Stimulated activated naive CD8-positive, alpha-beta T cell treated with anti-CD3 and anti-CD28 coated beads, Interleukin-15, amount 100 ng/mL, for 72 hours (primary cell): ENCODE data around the gene INAFM2.

Source experiments
- ATAC-seq: fragments of 150-1000 bp; cut with Tn5 transposase; 2 replicates; pipeline ENCODE4 v1.10.0; 2021; ENCODE audit warnings: mild to moderate bottlenecking, moderate library complexity
- DNase-seq, 2 donors: peaks; one replicate each; pipeline ENCODE4 v3.0.0; 2021 to 2022
- H3K27ac Mint-ChIP-seq, 2 donors: one replicate each; pipeline ENCODE4 v1.8.0; 2022; ENCODE audit warnings: mild to moderate bottlenecking in 2 of 2, mixed read lengths in 2 of 2, moderate library complexity in 2 of 2
- H3K27me3 Mint-ChIP-seq: one replicate; pipeline ENCODE4 v1.8.0; 2022; ENCODE audit warnings: mixed read lengths
- H3K4me1 Mint-ChIP-seq: one replicate; pipeline ENCODE4 v1.8.0; 2022; ENCODE audit warnings: mild to moderate bottlenecking, mixed read lengths
- H3K4me3 Mint-ChIP-seq, 2 donors: one replicate each; pipeline ENCODE4 v1.8.0; 2022; ENCODE audit warnings: mild to moderate bottlenecking in 2 of 2, mixed read lengths in 2 of 2, moderate library complexity in 1 of 2
- H3K9me3 Mint-ChIP-seq, 2 donors: one replicate each; pipeline ENCODE4 v1.8.0; 2022; ENCODE audit warnings: mixed read lengths in 2 of 2

The INAFM2 gene

DNA sequence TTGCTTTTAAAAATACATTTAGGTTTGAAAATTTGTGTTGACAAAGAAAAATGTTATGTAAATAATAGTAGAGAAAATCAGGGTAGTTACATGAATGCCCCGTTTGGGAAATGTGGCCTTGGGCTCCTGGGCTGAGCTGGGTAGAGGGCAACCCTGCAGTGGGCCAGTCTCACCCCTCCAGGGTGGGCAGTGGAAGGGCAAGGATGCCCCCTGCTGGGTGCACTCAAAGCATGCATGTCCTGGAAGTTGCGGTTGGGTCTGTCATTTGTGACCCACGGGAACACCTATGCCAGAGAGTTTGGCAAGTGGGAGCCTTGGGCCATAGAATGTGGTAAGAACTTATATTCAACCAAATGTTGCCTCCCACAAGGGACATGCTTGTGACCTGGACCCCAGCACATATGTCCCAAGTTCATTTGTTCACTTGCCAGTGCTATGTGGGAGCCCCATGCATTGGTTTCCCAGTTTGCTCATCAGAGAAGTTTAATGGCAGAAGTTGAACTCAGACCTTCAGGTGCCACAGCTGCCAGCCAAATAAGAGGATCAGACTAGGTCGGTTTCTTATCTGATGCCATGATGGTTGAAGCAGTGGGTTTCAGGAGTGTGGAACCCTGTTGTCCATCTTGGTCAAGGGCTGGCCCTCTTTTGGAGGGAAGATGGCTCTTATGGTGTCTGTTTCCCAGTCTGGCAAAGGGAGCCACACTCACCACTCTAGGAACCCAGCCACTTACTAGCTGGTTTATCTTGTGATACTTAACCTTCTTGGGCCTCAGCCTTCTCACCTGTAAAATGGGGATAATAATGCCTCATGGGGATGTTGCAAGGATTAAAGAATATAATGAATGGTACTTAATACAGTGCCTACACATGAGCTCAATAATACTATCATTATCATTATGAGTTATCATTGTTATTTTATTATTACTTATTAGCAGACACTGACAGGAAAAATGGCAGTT, 13.2 kb upstream of the INAFM2 start:
- H3K27ac Mint-ChIP-seq, result peak overlapping the region in 1 of 2 donors; percentile 27
- ATAC-seq (peak; percentile 41), DNase-seq (peak; percentile 64 to 77)
- H3K9me3 Mint-ChIP-seq, result no peaks in the 10 kb centered on the region
- H3K4me1 Mint-ChIP-seq, result peaks cover 49% of the 10 kb centered on the region
- no peaks in the 10 kb centered on the region for H3K27me3 Mint-ChIP-seq
- H3K4me3 Mint-ChIP-seq, result peak overlapping the region; percentile 92 to 99

DNA sequence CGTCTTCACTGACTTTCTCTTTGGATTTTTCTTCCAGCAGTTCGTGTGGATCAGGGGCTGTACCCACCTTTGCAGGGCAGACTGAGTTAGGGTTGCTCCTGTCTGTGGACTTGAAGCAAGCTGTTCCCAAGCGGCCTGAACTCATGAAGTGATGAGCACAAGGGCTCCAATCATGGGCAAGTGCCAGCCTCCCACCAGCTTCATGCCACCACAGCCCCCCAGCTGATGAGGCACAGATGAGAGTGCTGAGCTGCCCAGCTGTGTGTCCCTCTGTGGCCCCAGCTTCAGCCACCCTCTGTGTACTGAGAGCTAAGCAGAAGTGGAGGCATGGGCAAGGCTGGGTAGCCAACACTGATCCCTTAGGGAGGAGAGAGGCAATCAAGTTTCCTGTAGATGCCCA, 12.5 kb upstream of the INAFM2 start:
- Mint-ChIP-seq H3K4me3 (no peak overlapping the region), H3K27me3 (no peaks in the 10 kb centered on the region), H3K4me1 (peaks cover 43% of the 10 kb centered on the region), H3K9me3 (no peaks in the 10 kb centered on the region), H3K27ac (no peak overlapping the region)
- DNase-seq (no peak), ATAC-seq (no peak)

DNA sequence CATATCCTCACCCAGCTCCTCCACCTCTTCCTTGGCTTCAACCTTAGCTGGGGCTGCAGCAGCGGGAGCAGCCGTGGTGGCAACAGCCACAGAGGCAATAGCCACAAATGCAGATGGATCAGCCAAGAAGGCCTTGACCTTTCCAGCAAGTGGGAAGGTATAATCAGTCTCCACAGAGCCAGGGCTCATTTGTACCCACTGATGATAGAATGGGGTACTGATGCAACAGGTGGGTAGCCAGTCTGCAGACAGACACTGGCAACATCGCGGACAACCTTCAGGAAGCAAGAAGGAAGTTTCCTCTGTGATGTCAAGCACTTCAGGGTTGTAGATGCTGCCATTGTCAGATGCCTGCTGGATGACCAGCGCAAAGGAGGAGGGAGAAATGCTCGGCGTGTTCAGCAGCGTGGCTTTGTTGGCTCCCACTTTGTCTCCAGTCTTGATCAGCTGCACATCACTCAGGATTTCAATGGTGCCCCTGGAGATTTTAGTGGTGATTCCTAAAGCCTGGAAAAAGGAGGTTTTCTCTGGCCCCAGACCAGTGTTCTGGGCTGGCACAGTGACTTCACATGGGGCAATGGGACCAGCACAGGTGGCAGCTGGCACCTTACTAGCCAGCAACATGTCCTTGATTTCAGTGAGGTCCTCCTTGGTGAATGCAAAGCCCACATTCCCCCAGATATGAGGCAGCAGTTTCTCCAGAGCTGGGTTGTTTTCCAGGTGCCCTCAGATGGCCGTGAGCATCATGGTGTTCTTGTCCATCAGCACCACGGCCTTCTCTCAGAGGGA, 10.9 kb upstream of the INAFM2 start:
- no peaks in the 10 kb centered on the region for H3K27me3 Mint-ChIP-seq
- no peak overlapping the region for H3K4me3 Mint-ChIP-seq
- no peaks in the 10 kb centered on the region for H3K9me3 Mint-ChIP-seq
- no peak overlapping the region for H3K27ac Mint-ChIP-seq
- DNase-seq (no peak), ATAC-seq (no peak)
- H3K4me1 Mint-ChIP-seq, result peaks cover 32% of the 10 kb centered on the region

DNA sequence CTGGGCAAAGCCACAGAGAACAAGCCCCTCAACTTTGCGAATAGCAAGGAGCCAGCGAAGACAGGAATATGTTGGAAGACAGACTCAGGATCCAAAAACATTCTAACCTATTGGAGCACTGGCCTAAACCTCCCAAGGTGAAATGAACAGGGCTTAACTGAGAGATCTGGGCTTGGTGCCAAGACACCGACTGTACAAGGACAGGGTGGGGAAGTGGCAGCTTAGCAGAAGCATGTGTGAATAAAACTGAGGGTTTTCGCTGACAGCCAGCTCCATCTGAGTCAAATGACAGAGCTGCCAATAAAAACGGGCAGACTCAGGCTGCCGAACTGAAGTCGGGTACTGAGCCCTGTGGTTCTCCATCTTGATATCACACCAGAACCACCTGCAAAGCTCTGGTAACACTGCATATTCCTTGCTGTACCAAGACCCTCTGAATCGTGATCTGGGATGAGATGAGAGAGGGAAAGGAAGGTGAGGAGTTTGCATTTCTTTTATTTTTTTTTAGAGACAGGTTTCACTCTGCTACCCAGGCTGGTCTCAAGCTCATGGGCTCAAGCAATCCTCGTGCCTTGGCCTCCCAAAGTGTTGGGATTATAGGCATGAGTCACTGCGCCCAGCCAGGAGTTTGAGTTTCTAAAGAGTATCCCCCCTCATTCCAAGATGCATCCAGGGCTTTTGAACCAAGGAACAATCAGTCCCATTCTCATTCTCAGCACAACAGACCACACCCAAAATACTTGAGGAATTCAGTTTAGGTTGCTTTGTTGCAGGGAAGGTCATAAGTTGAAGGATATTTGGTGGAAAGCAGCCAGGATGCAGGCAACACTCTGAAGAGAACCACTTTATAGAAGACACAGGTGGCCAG, 9.7 kb upstream of the INAFM2 start:
- Mint-ChIP-seq H3K4me3 (peak overlapping the region in 1 of 2 donors; percentile 31), H3K27ac (peak overlapping the region in 1 of 2 donors; percentile 15), H3K27me3 (no peaks in the 10 kb centered on the region), H3K9me3 (no peaks in the 10 kb centered on the region), H3K4me1 (peaks cover 28% of the 10 kb centered on the region)
- DNase-seq, result no peak
- ATAC-seq, result no peak

DNA sequence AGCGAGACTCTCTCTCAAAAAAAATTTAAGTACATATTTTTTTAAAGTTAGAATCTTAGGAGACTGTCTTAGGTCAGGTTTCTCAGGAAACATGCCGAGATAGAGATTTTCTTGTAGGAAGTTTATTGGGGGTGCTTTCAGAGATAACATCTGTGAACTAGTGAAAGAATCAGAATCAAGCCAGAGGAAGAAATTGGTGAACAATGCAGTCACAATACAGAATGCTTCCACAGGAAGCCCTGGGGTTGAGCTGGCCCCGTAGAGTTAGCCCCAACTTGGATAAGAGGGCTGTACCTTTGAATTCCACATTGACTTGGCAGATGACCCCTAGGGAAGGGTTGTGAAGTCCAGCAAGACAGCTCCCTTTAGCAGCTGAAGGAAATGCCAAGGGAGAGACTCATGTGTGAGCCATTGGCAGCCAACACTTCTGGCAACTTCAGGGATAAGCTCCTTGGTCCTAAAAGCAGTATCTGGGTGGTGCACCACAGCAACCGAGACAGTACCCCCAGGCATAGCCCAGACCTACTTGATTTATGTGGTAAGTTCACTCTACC, 8.7 kb upstream of the INAFM2 start:
- Mint-ChIP-seq H3K4me3 (no peak overlapping the region), H3K9me3 (no peaks in the 10 kb centered on the region), H3K4me1 (peaks cover 18% of the 10 kb centered on the region), H3K27me3 (no peaks in the 10 kb centered on the region), H3K27ac (no peak overlapping the region)
- ATAC-seq, result no peak
- no peak for DNase-seq

DNA sequence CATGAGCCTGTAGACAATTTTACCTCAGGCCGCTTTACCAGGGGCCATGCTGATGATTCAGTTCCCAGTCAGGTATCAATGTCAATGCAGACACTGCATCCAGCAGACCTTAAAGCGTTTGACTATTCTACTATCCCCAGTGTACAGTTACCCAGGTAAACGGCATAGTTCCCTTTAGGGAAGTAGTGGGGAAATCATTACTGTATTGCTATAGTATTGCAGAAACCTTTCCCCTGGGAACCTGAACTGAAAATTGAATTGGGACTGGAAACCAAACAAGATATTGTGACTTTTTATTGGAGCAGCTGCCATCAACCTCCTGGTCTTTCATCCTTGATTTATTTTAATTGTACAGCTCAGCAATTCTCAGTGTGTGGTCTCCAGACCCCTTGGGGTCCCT, 6.6 kb upstream of the INAFM2 start:
- Mint-ChIP-seq H3K9me3 (no peaks in the 10 kb centered on the region), H3K4me1 (peaks cover 25% of the 10 kb centered on the region), H3K27ac (no peak overlapping the region), H3K27me3 (no peaks in the 10 kb centered on the region), H3K4me3 (no peak overlapping the region)
- DNase-seq (no peak), ATAC-seq (no peak)

DNA sequence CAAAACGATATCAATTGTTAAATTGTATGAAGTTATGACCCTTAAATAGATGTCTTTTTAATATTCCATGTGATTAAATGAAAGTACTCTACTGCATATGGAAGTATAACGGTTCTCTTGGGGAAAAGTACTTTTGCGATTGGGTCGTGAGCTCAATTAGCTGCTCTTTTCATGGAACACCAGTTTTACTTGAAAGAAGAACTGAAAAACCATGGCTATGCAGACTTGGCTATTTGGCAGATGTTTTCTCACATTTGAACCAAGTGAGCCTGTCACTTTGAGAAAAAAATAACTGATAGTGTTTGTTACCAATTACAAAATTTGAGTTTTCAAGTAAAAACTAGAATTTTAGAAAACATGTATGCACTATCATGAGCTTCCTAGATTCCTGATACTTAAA, 5.9 kb upstream of the INAFM2 start:
- H3K27me3 Mint-ChIP-seq, result no peaks in the 10 kb centered on the region
- DNase-seq, result no peak

DNA sequence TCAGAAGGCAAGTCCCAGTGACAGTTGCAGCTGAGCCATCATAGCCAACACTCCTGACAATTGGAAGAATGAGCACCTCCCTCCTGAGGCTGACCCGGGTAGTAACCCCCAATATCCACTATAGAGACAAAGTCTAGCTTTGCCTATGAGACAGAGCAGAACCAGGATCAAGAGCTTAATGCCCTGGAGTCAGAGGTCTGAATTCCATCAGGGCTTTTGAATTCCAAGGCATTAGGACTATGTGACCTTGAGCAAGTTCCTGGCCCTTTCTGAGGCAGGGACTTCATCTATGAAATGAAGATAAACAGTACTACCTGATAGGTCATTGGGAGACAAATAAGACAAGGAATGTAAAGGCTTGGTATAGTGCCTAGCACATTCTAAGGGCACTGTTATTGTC, 3.1 kb upstream of the INAFM2 start:
- Mint-ChIP-seq H3K27me3 (no peaks in the 10 kb centered on the region), H3K9me3 (no peaks in the 10 kb centered on the region), H3K4me1 (peaks cover 34% of the 10 kb centered on the region), H3K27ac (no peak overlapping the region), H3K4me3 (no peak overlapping the region)
- no peak for DNase-seq
- no peak for ATAC-seq

More for the DNA sequence above, 5.9 kb upstream of the INAFM2 start:
- Mint-ChIP-seq H3K4me3 (no peak overlapping the region), H3K4me1 (peaks cover 31% of the 10 kb centered on the region), H3K27ac (no peak overlapping the region), H3K9me3 (no peaks in the 10 kb centered on the region)
- no peak for ATAC-seq

DNA sequence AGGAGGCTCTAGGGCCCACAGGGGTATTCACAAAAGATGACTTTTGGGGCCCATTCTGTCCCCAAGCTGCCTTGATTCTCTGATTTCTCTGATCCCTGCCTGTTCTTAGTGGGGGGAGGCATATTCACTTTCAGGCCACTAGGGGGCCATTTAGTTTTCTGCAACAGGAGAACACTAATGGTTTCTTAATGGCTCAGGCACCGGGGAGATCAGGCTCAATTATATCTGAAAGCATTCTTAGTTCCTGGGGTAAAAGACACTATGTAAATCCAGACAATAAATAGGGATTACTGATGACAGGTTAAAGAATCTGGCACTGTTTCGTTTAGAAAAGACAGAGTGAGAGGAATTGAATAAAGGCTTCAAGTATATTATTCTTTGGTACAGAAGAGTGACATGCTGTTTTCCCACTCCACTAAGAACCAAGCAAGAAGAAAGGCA, 2.5 kb upstream of the INAFM2 start:
- Mint-ChIP-seq H3K4me3 (no peak overlapping the region), H3K4me1 (peaks cover 36% of the 10 kb centered on the region), H3K27ac (no peak overlapping the region), H3K27me3 (no peaks in the 10 kb centered on the region), H3K9me3 (no peaks in the 10 kb centered on the region)
- DNase-seq (peak; percentile 53 to 61), ATAC-seq (no peak)

DNA sequence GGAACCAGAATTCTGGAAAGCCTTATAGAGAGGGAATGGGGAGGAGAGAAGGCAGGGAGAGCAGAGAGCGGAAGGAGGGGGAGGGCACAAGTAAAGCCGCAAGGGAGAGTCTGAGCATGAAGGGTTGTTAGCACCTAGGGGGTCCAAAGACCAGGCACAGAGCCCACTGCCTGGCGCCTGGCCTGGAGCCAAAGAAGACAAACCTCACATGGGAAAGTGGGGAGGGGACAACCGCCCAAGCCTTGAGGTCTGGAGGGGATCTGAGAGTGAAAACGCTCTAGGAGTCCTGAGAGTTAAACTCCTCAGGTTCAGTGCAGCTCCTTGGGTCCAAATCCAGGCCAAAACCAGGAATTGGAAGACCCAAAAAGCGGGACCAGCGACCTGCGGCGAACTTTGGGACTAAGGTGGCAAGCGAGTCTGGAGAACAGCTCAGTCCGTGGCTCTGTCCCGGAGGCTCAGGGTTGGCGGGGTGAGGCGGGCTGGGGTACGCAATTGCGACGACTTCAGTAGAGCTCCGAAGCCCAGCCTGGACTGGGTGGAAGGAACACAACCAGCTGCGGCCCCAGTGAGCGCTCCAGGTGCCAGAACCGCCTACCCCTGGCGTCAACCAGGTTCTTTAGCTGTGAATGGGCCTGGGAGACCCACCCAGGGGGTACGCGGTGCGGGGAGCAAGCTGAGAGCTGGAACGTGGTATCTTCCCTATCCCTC, 807 bp upstream of the INAFM2 start:
- H3K9me3 Mint-ChIP-seq, result no peaks in the 10 kb centered on the region
- DNase-seq (no peak), ATAC-seq (peak; percentile 1)
- peak overlapping the region; percentile 58 to 82 for H3K4me3 Mint-ChIP-seq
- peaks cover 41% of the 10 kb centered on the region for H3K4me1 Mint-ChIP-seq
- no peaks in the 10 kb centered on the region for H3K27me3 Mint-ChIP-seq
- H3K27ac Mint-ChIP-seq, result no peak overlapping the region

DNA sequence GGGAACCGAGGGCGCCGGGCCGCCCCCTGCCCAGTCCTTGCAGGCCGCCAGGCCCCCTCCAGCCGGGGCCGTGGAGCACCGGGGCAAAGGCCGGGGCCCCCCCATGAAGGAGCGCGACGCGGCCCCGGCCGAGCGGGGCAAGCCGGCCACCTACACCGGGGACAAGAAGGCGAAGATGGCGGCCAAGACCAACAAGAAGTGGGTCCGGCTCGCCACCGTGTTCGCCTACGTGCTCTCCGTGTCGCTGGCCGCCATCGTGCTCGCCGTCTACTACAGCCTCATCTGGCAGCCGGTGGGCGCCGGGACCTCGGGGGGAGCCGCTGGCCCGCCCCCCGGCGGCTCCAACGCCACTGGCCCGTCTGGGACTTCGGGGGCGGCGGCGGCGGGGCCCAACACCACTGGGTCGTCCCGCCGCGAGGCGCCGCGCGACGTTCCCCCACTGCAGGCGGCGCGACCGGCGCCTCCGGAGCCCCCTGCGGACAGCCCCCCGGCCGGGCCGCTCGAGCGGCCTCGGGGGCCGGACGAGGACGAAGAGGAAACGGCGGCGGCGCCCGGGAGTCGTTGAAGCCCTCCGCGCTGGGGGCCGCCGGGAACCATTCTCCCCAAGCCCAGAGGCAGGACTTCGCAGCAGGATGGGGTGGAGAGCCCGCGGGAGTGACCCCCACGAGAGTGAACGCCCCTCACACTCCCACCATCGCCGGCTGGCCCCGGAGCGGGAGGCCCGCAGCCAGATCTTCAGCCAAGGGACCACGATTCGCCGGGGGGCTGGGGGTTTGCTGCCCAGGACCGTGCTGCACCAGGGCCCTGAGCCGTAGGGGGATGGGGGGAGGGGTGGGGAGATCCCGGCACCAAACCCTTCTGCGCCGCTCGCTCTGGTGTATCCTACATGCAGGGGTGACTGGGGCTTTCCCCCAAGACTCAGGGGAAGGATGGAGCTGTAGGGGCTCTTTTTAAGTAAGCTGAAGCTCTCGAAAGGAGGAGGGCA, 753 bp downstream of the INAFM2 start:
- peak in 1 of 2 donors; percentile 37 for DNase-seq
- Mint-ChIP-seq H3K9me3 (no peaks in the 10 kb centered on the region), H3K27me3 (no peaks in the 10 kb centered on the region), H3K4me1 (peaks cover 43% of the 10 kb centered on the region), H3K27ac (no peak overlapping the region), H3K4me3 (peak overlapping the region; percentile 58 to 77)
- ATAC-seq, result peak; percentile 13

DNA sequence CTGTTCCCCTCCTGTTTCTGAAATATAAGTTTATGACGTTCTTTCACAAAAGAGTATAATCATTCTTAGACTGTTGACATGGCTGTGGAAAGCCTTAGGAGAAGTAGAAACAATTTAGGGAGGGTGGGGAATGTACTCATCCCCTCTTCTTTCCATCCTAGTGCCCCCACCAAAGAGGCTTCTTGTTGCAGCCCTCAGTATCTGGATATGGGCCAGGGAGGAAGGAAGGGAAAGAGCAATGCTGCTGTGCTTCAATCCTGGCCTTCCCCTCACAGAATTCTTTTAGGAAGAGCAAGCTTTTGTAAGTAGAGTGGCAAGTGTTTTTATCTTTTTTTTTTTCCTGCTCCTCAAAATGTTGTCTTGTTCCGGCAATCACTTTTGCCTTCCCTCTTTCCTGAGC, 1.7 kb downstream of the INAFM2 start:
- no peak for DNase-seq
- Mint-ChIP-seq H3K4me3 (peak overlapping the region; percentile 37 to 77), H3K27ac (no peak overlapping the region), H3K4me1 (peaks cover 43% of the 10 kb centered on the region), H3K27me3 (no peaks in the 10 kb centered on the region), H3K9me3 (no peaks in the 10 kb centered on the region)
- ATAC-seq, result no peak

DNA sequence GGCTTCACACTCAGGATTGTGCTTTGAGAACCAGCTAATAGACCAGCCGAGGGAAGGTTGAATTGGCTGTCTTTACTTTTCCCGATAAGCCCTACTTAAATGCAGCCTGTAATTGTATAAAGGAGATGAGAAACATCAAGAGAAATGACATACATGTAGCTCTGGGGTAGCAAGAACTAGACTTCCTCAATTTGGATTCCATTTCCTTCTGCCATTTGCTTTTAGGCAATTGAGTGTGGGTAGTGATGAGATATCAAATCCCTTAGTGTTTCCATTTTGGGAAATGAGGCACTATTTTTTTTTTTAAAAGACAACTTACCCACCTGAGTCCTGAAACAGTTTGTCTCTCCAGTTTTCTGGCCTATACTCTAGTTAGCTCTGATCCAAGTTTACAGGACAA, 2.2 kb downstream of the INAFM2 start:
- H3K4me3 Mint-ChIP-seq, result no peak overlapping the region
- DNase-seq, result no peak
- H3K27me3 Mint-ChIP-seq, result no peaks in the 10 kb centered on the region
- no peak for ATAC-seq
- H3K27ac Mint-ChIP-seq, result no peak overlapping the region
- H3K9me3 Mint-ChIP-seq, result no peaks in the 10 kb centered on the region
- H3K4me1 Mint-ChIP-seq, result peaks cover 43% of the 10 kb centered on the region
